ENCODE data around the gene HBS1L.

HBS1L gene

GRCh38 chr6:134951494-134952263, 102.9 kb downstream of the HBS1L start:
- DNase-seq = no peak

DNA sequence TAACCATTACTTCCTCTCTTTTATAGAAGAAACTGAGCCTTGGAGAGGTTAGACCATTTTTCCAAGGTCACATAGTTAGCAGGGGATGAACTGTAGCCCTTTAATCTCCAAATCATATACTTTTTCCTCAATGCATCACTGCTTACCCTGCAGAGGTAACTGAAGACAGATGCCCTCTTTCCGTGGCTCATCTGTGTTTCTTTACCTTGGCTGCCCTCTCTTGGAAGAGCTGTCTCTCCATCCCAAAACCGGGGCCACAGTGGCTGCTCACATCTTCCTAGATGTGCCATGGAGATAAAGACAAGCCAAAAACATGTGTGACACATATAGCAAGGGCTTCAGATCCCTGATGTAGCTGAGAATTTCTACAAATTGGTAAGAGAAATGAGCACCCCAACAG, 104.1 kb downstream of the HBS1L start:
- DNase-seq = no peak

DNA sequence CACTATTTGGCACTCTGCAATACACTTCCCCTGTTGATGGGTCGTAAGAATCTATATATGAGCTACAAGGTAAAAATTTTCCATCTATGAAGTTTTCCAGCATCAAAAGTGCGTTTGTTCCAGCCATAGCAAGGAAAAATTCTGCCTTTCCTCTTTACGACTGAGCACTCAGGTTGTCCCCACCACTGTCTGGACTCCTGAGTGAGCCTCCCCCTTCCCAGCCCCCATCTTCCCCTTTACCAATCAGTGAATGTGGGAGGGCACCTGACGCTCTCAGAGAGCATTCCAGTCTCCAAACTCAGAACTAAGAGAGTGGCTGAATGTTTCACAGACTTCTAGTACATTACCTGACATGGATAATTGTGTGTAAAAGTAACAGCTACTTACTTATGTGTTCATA, 104.7 kb downstream of the HBS1L start, which contains the start of gene ALDH8A1:
ALDH8A1 (minus strand) TSS at position 175 of the 400 bp plus-strand sequence; CDS start at position 127, 48 bp downstream.
- no peak for DNase-seq

GRCh38 chr6:134948691-134949090, 105.9 kb downstream of the HBS1L start:
- no peak for DNase-seq

GRCh38 chr6:134948142-134948541, 106.5 kb downstream of the HBS1L start:
- DNase-seq = no peak

DNA sequence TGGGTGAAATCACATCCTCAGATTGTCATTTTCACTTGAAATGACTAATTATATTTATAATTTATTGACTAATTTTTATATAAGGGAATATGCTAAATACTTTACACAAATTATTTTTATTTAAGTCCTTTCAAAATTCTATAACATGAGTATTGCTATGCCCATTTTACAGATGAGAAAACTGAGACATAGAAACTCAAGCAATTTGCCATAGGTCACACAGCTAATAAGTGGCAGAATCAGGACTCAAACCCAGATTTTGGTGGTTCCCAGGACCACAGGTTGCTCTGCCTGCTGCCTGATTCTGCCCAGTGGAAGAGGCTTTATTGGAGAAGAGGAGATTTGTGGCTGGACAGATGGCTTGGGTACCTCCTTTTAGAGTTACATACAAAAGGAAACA, 109.6 kb downstream of the HBS1L start:
- DNase-seq = no peak

GRCh38 chr6:134943522-134944111, 111.0 kb downstream of the HBS1L start:
- DNase-seq = no peak

GRCh38 chr6:134938896-134939295, 115.7 kb downstream of the HBS1L start:
- DNase-seq = no peak

- no peak for DNase-seq
These were observed 117.2 kb downstream of the HBS1L start for GRCh38 chr6:134937426-134937825.

DNA sequence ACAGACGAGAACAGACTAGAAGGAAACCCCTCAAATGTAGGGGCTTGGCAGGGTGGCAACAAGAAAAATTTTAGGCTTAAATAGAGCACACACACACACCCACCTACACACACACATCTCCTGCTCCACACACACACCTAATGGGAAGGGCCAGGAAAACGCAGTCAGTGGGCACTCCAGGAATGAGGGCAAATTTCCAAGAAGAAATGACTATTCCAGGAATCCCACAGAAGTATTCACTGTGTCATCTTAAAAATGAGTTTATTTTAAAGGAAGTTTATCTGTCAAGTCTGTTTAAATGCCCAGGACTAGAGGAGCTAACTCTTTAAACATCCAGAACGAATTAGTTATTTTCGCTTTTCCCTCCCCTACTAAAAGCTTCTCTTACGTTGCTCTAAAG, 117.7 kb downstream of the HBS1L start:
- DNase-seq = no peak

GRCh38 chr6:134936476-134936875, 118.1 kb downstream of the HBS1L start:
- no peak for DNase-seq

DNA sequence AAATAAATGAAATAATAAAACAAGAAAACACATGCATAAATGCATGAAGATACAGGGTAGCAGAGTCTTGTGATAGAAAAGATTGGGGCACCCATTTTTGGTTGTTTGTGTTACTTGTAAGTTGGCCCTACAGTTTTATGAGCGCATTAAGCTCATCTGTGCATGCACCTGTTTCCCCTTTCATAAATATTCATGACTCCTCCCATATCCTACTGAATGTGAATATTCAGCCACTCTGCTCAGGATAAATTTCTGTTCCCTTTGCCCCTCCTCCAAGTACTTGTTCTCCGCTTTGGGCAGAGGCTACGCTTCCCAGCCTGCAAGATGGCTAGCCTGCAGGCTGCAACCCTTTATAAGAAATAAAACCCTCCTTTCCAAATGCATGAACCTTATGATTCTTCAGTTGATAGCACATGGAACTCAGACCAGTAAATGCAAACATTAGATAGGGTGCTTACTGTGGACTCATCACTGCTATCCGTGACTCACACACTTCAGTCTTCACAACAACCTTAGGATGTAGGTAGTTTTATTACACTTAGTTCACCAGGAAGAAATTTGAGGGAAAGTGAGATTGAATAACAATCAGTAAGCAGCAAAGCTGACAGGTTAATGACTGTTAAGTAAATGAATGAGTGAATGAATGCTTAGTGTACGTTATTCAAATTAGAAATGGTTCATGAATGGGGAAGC, 119.7 kb downstream of the HBS1L start:
- no peak for DNase-seq

- no peak for DNase-seq
These were observed 121.8 kb downstream of the HBS1L start for GRCh38 chr6:134932535-134933470.

- DNase-seq = no peak
These were observed 122.5 kb downstream of the HBS1L start for GRCh38 chr6:134932098-134932497.

- no peak for DNase-seq
These were observed 124.2 kb downstream of the HBS1L start for GRCh38 chr6:134930463-134930862.

DNA sequence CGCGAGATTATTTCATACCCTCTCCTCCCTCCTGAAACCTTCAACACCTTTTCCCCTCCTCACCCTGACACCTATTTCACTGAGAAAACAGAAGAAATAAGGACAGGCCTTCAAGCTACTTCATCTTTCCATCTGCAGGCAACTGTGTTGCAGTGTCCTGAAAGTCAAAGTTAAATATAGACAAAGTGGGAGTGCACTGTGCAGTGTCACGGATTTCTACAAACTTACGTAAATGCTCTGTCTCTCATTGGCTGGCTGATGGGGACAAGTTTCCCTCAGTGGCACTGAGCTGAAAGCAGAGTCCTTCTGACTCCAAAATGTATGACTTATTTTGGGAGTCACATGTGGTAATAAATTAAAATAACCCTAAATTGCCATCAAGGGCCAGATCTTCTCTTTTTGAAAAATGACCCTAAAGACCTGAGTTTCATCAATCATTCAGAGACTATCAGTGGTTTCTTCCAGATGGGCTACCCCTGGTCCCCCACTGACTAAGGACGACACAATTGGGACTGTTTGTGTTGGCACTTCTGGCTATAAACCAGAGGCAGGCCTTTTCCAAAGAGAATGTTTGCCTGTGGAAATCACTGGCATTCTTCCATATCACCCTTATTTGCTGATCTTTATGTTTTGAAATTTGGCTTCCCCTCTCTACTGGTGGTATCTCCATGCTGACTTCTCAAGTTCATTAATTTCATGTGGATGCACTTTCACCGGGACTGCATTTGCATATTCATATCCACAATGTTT, 126.3 kb downstream of the HBS1L start:
- DNase-seq = no peak

GRCh38 chr6:134925800-134926199, 128.8 kb downstream of the HBS1L start:
- DNase-seq = no peak

DNA sequence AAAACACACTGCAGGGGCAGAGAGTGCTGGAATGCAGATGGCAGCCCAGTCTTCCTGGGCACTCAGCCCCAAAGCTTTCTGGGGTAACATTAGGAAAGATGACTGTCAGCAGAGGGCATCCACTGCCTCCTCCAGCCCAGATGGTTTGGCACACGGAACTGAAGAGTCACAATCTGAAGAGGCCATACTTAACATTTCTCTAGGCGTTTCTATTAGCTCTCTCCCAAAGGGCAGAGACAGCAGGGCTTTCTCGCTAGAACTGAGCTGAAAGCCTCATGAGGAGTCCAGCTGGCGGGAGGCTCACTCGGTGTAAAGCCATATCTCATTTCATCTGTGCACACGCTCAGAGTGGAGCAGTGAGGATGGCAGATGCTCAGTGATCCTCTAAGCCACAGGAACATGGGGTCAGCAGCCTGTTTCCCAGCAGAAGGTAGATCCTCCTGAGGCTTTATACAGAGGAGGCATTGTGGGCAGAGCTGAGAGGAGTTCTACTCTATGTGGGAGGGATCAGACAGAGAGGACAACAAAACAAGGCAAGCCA, 132.8 kb downstream of the HBS1L start:
- no peak for DNase-seq

GRCh38 chr6:134921276-134921675, 133.3 kb downstream of the HBS1L start:
- no peak for DNase-seq

- DNase-seq = no peak
These were observed 134.2 kb downstream of the HBS1L start for GRCh38 chr6:134920422-134920821.

Data from anterior cingulate cortex (tissue), 58 donors.